HepG2 (cell line): ENCODE data around the gene ABHD1. TPM values are rescaled to one million over a fixed set of nuclear protein-coding genes. Genes with fewer than 3 reads are reported as not detected.

Source experiments
- ADNP ChIP-seq: sonication (generic); formaldehyde crosslinking; IDR thresholded peaks from 2 replicates; pipeline ENCODE4 v1.4.0; 2020; ENCODE audit warnings: missing genetic modification reagents
- CCAR2 ChIP-seq: fragments of 200-400 bp; formaldehyde crosslinking; optimal IDR thresholded peaks from 2 replicates; pipeline ENCODE3; 2018; ENCODE audit warnings: low read depth, mild to moderate bottlenecking, low read length, moderate library complexity
- GABPB1 ChIP-seq: IDR thresholded peaks from 2 replicates; pipeline ENCODE4 v1.6.1; 2016; ENCODE audit warnings: mild to moderate bottlenecking, missing genetic modification reagents, moderate library complexity, missing compliant biosample characterization
- GATAD1 ChIP-seq: IDR thresholded peaks from 2 replicates; pipeline ENCODE4 v1.6.1; 2016; ENCODE audit warnings: missing genetic modification reagents, missing compliant biosample characterization
- GATAD2A ChIP-seq: IDR thresholded peaks from 2 replicates; pipeline ENCODE4 v1.6.1; 2016
- HMG20B ChIP-seq: conservative IDR thresholded peaks from 2 replicates; pipeline ENCODE4 v1.6.1; 2016; ENCODE audit warnings: missing genetic modification reagents, missing compliant biosample characterization
- MIER3 ChIP-seq: IDR thresholded peaks from 2 replicates; pipeline ENCODE4 v1.6.1; 2016; ENCODE audit warnings: missing compliant biosample characterization, borderline replicate concordance
- RXRA ChIP-seq: sonication (generic); formaldehyde crosslinking; IDR thresholded peaks from 2 replicates; pipeline ENCODE4 v1.5.1; 2020; ENCODE audit warnings: missing genetic modification reagents
- SAP130 ChIP-seq: IDR thresholded peaks from 2 replicates; pipeline ENCODE4 v1.6.1; 2016; ENCODE audit warnings: low read depth
- SIX1 ChIP-seq: sonication (generic); formaldehyde crosslinking; IDR thresholded peaks from 2 replicates; pipeline ENCODE4 v1.4.0; 2020; ENCODE audit warnings: missing genetic modification reagents, borderline replicate concordance
- STAG1 ChIP-seq: sonication (generic); formaldehyde crosslinking; IDR thresholded peaks from 2 replicates; pipeline ENCODE4 v1.4.0; 2020; ENCODE audit warnings: missing genetic modification reagents
- THAP11 ChIP-seq: IDR thresholded peaks from 2 replicates; pipeline ENCODE4 v1.6.1; 2016; ENCODE audit warnings: missing biosample characterization, missing genetic modification reagents
- WIZ ChIP-seq: sonication (generic); formaldehyde crosslinking; IDR thresholded peaks from 2 replicates; pipeline ENCODE4 v1.5.1; 2020; ENCODE audit warnings: mild to moderate bottlenecking, missing genetic modification reagents
- ZC3H13 ChIP-seq: sonication (generic); formaldehyde crosslinking; IDR thresholded peaks from 2 replicates; pipeline ENCODE4 v1.8.1; 2023; ENCODE audit warnings: mild to moderate bottlenecking, missing genetic modification reagents, moderate library complexity
- ZFP90 ChIP-seq: sonication (generic); formaldehyde crosslinking; IDR thresholded peaks from 2 replicates; pipeline ENCODE4 v1.8.0; 2022; ENCODE audit warnings: missing genetic modification reagents, mild to moderate bottlenecking, inconsistent platforms, borderline replicate concordance
- ZNF121 ChIP-seq: sonication (generic); formaldehyde crosslinking; IDR thresholded peaks from 2 replicates; pipeline ENCODE4 v1.5.0; 2020; ENCODE audit warnings: mild to moderate bottlenecking, missing genetic modification reagents
- ZNF180 ChIP-seq: sonication (generic); formaldehyde crosslinking; IDR thresholded peaks from 2 replicates; pipeline ENCODE4 v1.4.0; 2020; ENCODE audit warnings: low read depth, missing genetic modification reagents, borderline replicate concordance
- ZNF230 ChIP-seq: sonication (generic); formaldehyde crosslinking; IDR thresholded peaks from 2 replicates; pipeline ENCODE4 v1.4.0; 2020; ENCODE audit warnings: mild to moderate bottlenecking, missing genetic modification reagents
- ZNF547 ChIP-seq: sonication (generic); formaldehyde crosslinking; IDR thresholded peaks from 2 replicates; pipeline ENCODE4 v1.5.1; 2020; ENCODE audit warnings: mild to moderate bottlenecking, missing genetic modification reagents
- ZNF75D ChIP-seq: sonication (generic); formaldehyde crosslinking; IDR thresholded peaks from 2 replicates; pipeline ENCODE4 v1.8.1; 2023; ENCODE audit warnings: missing genetic modification reagents, mild to moderate bottlenecking, borderline replicate concordance
- polyA plus RNA-seq, 8 experiments: library from polyadenylated mRNA; depleted of rRNA in 3 of 8; stranded (reverse) in 7 of 8; unstranded in 1 of 8; fragments of >200 nt; fragmentation: Illumina TruSeq in 4 of 8; extraction: Trizol in 4 of 8; gene quantifications; 2 replicates each; pipeline versions ENCODE4 v1.2.1 to v1.2.3, GENCODE V29; 2011 to 2016; ENCODE audit warnings: low read depth in 4 of 8, missing spikeins in 1 of 8, mixed read lengths in 1 of 8; ENCODE audit not compliant: insufficient read depth in 1 of 8
- total RNA-seq, 5 experiments: library from RNA; depleted of rRNA; stranded (reverse); fragments of >200 nt; fragmentation: Illumina TruSeq; extraction: Trizol; gene quantifications; 2 replicates each; pipeline ENCODE4 v1.2.3, GENCODE V29; 2016; ENCODE audit warnings: low read depth in 1 of 5
- TF ChIP-seq, protein P1 (sequence below): IDR thresholded peaks from 2 replicates; pipeline ENCODE4 v1.6.1; 2016; ENCODE audit warnings: missing biosample characterization, missing genetic modification reagents, low read depth
- TF ChIP-seq, protein P2 (sequence below): sonication (generic); formaldehyde crosslinking; IDR thresholded peaks from 2 replicates; pipeline ENCODE4 v1.4.0; 2020; ENCODE audit warnings: missing genetic modification reagents, borderline replicate concordance
- TF ChIP-seq, protein P3 (sequence below): IDR thresholded peaks from 2 replicates; pipeline ENCODE4 v1.6.1; 2016; ENCODE audit warnings: missing compliant biosample characterization, missing genetic modification reagents, borderline replicate concordance

Gene ABHD1
- total and polyA plus RNA-seq, 2 of the 13 experiments (the other 11 are each of a cell fraction or from before 2014, with no cell fraction given) = 0.04 to 0.81 TPM

DNA sequence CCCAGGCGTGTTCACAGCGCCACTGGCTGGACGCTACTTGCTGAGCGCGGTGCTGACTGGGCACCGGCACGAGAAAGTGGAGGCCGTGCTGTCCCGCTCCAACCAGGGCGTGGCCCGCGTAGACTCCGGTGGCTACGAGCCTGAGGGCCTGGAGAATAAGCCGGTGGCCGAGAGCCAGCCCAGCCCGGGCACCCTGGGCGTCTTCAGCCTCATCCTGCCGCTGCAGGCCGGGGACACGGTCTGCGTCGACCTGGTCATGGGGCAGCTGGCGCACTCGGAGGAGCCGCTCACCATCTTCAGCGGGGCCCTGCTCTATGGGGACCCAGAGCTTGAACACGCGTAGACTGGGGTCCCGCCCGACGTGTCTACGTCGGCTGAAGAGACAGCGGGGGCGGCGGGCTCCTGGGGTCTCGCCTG lies 37.9 kb upstream of the ABHD1 start (continued):
- TF ChIP-seq, protein P1, sequence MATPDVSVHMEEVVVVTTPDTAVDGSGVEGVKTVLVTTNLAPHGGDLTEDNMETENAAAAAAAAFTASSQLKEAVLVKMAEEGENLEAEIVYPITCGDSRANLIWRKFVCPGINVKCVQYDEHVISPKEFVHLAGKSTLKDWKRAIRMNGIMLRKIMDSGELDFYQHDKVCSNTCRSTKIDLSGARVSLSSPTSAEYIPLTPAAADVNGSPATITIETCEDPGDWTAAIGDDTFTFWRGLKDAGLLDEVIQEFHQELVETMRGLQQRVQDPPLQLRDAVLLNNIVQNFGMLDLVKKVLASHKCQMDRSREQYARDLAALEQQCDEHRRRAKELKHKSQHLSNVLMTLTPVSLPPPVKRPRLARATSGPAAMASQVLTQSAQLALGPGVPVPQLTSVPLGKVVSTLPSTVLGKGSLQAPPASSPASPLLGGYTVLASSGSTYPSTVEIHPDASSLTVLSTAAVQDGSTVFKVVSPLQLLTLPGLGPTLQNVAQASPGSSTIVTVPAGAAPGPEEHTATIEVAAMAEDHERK = no peak
- TF ChIP-seq ZNF75D (CRISPR knock-in tag) = no peak
- TF ChIP-seq, protein P2, sequence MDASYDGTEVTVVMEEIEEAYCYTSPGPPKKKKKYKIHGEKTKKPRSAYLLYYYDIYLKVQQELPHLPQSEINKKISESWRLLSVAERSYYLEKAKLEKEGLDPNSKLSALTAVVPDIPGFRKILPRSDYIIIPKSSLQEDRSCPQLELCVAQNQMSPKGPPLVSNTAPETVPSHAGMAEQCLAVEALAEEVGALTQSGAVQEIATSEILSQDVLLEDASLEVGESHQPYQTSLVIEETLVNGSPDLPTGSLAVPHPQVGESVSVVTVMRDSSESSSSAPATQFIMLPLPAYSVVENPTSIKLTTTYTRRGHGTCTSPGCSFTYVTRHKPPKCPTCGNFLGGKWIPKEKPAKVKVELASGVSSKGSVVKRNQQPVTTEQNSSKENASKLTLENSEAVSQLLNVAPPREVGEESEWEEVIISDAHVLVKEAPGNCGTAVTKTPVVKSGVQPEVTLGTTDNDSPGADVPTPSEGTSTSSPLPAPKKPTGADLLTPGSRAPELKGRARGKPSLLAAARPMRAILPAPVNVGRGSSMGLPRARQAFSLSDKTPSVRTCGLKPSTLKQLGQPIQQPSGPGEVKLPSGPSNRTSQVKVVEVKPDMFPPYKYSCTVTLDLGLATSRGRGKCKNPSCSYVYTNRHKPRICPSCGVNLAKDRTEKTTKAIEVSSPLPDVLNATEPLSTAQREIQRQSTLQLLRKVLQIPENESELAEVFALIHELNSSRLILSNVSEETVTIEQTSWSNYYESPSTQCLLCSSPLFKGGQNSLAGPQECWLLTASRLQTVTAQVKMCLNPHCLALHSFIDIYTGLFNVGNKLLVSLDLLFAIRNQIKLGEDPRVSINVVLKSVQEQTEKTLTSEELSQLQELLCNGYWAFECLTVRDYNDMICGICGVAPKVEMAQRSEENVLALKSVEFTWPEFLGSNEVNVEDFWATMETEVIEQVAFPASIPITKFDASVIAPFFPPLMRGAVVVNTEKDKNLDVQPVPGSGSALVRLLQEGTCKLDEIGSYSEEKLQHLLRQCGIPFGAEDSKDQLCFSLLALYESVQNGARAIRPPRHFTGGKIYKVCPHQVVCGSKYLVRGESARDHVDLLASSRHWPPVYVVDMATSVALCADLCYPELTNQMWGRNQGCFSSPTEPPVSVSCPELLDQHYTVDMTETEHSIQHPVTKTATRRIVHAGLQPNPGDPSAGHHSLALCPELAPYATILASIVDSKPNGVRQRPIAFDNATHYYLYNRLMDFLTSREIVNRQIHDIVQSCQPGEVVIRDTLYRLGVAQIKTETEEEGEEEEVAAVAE (CRISPR knock-in tag) = no peak
- TF ChIP-seq, protein P3, sequence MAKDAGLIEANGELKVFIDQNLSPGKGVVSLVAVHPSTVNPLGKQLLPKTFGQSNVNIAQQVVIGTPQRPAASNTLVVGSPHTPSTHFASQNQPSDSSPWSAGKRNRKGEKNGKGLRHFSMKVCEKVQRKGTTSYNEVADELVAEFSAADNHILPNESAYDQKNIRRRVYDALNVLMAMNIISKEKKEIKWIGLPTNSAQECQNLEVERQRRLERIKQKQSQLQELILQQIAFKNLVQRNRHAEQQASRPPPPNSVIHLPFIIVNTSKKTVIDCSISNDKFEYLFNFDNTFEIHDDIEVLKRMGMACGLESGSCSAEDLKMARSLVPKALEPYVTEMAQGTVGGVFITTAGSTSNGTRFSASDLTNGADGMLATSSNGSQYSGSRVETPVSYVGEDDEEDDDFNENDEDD = peak; percentile 21; the same call in 1 of the 2 replicates
- no peak for TF ChIP-seq ZC3H13
- peak; percentile 34; the same call in 1 of the 2 replicates for TF ChIP-seq ZNF180 (CRISPR knock-in tag)
- peak; percentile 62; the same call in 1 of the 2 replicates for TF ChIP-seq THAP11
- TF ChIP-seq SIX1 (CRISPR knock-in tag) = no peak
- no peak for TF ChIP-seq WIZ (CRISPR knock-in tag)
- TF ChIP-seq SAP130 (CRISPR knock-in tag) = peak; percentile 50
- no peak for TF ChIP-seq ZNF547 (CRISPR knock-in tag)
- peak; percentile 64 for TF ChIP-seq GATAD2A (CRISPR knock-in tag)
- TF ChIP-seq HMG20B = no peak
- 0 out of 2 replicates have a peak, but pooled peaks have one; percentile 14 for TF ChIP-seq ADNP (CRISPR knock-in tag)
- TF ChIP-seq CCAR2 = no peak
- TF ChIP-seq STAG1 = peak; percentile 71
- TF ChIP-seq GABPB1 = peak; percentile 46; the same call in 1 of the 2 replicates
- no peak for TF ChIP-seq MIER3
- 0 out of 2 replicates have a peak, but pooled peaks have one; percentile 13 for TF ChIP-seq RXRA (CRISPR knock-in tag)
- TF ChIP-seq GATAD1 (CRISPR knock-in tag) = peak; percentile 67; the same call in 1 of the 2 replicates
- no peak for TF ChIP-seq ZFP90 (CRISPR knock-in tag)
- TF ChIP-seq ZNF230 (CRISPR knock-in tag) = no peak
- peak; percentile 56; the same call in 1 of the 2 replicates for TF ChIP-seq ZNF121 (CRISPR knock-in tag)
